Activated CD4-positive, alpha-beta T cell treated with anti-CD3 and anti-CD28 coated beads, Interleukin-2, amount 50 U/mL, for 24 hours (primary cell): ENCODE measurements around the gene DHDDS.
"Not testable (repeated sequence)": the region's sequence is repeated elsewhere in the genome, so short reads cannot be mapped to it uniquely, and the experiment has no call there.

Experiments used
- DNase-seq, 2 donors: peaks; one replicate each; pipeline ENCODE4 v3.0.0-alpha.2; 2020; ENCODE audit warnings: low read depth in 1 of 2, low spot score in 1 of 2

Gene DHDDS

DNA sequence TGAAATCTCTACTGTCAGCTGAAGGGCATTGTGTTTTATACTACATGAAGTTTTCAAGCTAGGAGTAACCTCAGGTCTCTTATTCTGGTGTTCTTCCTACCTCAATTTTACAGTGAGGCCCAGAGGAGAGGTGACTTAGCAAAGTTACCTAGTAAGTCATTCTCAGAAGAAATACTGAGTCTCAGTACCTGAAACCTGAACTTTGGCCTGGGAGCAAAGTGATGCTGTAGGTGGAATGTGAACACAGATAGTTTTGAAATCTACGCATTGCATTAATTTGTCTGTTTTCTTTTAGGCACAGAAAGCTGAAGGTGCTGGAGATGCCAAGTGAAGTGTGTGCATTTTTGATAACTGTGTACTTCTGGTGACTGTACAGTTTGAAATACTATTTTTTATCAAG, 42.7 kb downstream of the DHDDS start:
- no peak for DNase-seq

DNA sequence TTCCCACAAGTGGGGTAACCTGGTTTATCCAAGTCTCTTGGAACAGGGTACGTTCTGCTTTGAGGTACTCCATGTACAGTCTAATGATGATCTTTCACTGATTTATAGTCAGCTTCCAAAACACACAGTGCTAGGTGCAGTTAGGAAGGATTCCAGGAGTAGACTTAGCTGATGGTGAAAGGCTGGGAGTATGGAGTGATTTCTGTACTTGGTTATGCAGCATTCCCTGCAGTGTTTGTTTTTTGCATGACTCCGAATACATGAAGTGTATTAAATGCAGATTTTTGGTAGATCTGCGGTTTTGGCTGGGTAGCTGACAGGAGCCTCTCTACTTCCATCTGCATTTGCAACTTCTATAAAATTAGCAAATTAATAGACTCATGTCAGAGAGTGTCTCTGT, 43.9 kb downstream of the DHDDS start:
- no peak for DNase-seq

DNA sequence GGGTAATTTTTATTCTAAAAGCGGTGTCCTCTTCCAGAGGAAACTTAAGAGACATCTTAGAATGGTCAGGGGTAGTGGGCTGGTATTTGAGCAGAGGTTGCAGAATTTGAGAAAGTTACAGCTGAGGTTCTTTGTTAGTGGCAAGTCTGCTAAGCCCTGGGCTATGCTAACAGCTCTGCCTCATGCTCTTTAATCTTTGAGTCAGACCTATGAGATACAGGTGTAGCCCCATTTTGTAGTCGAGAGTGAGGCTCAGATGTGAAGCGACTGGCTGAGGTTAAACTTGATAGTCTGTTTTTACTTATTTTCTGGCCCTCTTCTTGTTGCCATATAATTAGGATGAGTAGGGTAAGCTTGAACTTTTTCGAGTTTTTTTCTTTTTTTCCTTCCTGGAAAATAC, 44.8 kb downstream of the DHDDS start:
- DNase-seq = no peak

DNA sequence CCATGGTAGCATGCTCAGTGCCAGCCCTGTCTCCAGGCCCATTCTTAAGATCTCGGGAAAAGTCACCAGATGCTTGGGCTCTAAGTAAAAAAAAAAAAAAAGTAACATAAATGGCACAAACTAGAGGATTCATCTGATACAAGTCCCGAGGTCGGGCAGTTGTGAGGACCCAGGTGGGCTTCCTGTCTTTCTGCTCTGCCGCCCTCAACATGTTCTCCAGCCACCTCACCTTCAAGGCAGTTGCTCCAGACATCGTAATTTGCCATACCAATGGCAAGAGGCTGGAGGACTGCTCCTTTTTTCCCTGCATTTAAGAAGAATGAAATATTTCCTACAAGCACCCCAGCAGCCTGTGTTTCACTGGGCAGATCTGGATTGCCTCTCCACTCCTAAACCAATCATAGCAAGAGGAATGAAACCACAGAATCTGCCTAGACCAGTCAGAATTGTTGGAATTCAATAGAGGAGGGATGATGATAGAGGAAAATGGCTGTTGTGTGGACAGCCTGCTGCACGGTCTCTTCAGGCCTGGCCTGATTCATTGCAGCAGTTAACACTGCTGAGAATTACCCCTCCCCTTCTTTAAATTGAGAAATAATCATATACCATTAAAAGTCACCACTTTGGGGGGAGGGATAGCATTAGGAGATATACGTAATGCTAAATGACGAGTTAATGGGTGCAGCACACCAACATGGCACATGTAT, 45.5 kb downstream of the DHDDS start:
- no peak for DNase-seq

DNA sequence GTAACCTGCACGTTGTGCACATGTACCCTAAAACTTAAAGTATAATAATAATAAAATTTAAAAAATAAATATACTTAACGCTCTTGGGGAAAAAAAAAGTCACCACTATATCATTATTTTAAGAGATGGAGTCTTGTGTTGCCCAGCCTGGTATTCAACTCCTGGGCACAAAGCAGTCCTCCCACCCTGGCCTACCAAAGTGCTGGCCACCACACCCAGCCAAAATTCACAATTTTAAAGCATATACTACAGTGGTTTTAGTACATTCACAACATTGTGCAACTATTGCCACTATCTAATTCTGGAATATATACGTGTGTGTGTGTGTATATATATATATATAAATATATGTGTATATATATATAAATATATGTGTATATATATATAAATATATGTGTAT, 46.0 kb downstream of the DHDDS start:
- DNase-seq = no peak

DNA sequence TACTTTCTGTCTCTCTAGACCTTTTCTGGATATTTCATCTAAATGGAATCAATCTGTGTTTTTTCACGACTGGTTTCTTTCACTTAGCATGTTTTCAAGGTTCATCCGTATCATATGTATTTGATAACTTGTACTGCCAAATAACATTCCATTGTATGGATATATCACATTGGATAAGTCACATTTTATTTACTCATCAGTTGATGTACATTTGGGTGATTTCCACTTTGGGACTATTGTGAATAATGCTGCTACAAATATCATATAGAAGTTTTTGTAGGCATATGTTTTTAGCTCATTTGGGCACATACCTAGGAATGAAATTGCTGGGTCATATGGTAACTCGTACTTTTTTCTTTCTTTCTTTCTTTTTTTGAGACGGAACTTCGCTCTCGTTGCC, 46.9 kb downstream of the DHDDS start:
- DNase-seq = no peak

DNA sequence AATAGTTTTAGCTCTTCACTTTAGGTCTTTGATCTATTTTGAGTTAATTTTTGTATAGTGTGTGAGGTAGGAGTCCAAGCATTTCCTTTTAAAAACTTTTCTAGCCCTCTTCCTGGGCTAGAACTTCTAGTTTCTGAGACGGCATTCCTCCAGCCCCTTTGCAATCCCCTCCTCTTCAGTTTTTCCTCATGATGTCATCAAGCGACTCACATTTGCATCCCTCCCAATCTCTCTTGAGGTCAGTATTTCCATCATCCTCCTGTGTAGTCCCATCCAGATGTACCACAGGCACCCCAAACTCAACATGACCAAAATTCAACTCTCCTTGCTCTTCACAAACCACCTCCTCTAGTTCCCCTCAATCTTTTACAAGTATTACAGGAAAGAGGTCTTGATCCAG, 50.8 kb downstream of the DHDDS start:
- no peak for DNase-seq

DNA sequence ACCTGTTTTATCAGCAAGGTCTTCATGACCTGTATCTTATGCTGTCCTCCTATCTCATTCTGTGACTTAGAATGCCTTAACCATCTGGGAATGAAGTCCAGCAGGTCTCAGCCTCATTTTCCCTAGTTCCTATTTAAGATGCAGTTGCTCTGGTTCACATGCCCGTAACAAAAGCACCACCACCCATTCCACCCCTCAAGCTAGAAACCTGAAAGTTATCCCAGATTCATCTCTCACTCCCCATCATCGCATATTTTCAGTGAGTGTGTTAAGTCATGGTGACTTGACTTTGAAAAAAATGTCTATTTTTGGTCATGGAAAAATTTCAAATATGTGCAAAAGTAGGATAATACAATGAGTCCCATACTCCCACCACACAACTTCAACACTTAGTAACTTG, 51.9 kb downstream of the DHDDS start:
- no peak for DNase-seq

DNA sequence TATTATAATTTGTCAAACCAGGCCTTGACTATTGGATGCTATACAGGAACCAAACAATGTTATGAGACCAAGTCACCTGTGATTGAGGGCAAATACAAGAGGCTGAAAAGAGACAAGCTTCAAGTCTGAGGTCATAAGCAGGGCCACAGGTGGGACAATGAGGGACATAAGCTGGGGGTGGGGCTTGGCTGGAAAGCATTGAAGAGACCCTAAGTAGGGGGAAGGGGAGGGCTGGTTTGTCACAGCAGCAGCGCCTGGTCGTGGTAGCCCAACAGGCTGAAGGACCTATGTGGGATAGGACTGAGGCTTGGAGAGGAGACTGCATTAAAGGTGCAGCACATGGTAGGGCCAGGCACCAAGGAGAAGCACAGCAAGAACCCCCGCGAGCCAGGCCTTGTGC, 58.0 kb downstream of the DHDDS start:
- DNase-seq = no peak

DNA sequence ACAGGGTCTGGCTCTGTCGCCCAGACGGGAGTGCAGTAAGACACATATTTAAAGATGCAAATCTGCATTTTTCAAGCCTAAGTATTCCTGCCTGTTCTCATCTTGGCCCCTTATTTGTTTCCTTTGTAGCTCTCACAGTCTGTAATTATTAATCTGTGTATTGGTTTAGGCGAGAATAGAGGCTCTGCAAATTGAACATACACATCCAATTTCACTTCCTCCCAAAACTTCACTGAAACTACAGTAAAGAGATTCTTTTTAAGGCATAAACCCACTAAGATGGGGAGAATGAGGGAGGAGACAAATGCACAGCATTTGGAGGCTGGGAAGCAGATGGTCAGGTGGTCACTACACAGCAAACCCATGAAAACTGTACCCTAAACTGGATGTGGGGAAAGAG, 61.1 kb downstream of the DHDDS start:
- no peak for DNase-seq

DNA sequence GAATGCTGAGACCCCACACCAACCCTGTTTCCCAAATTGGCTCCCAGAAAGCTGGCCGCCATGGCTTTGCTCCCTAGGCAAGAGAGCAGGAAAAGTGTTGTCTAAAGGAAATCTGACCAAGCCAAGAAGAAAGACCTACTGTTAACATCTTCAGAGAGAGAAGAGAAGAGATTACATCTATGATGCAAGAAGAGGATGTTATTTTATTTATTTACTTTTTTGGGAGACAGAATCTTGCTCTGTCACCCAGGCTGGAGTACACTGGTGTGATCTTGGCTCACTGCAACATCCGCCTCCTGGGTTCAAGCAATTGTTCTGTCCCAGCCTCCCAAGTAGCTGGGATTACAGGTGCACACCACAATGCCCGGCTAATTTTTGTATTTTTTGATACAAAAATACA, 61.8 kb downstream of the DHDDS start:
- DNase-seq = no peak

DNA sequence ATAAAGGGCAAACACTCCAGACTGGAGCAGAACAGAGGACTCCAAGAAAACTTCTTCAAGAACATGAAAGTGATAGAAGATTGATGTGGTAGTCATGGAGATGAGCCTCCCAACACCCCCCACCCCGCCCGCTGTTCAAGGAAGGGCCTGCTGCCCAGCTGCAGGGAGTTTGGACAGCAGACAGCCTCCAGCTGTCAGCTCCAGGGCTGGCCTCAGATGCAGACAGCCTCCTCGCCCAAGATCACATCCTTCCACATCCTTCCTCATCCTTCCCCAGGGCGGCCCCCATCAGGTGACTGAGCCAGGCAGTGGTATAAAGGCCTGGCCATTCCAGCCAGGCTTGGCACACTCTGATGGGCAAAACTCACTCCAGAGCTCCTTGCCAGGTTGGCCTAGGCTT, 64.7 kb downstream of the DHDDS start:
- DNase-seq = no peak

DNA sequence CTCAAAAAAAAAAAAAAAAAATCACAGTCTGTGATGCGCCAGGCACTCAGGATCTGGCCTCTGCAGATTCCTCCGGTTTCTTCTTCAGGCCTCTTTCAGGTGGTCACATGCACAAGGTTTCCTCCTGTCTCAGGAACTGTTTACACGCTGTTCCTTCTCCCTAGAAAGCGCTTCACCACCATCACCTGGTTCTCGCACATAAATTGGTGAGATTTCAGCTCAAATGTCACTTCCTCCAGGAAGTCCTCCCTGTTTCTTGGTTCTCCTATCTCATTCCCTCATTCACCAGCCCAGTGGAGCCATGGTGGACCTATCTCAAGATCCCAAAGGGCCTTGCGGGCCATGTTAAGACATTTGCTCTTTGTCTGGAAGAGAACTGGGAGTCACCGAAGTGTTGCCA, 66.8 kb downstream of the DHDDS start:
- no peak for DNase-seq

DNA sequence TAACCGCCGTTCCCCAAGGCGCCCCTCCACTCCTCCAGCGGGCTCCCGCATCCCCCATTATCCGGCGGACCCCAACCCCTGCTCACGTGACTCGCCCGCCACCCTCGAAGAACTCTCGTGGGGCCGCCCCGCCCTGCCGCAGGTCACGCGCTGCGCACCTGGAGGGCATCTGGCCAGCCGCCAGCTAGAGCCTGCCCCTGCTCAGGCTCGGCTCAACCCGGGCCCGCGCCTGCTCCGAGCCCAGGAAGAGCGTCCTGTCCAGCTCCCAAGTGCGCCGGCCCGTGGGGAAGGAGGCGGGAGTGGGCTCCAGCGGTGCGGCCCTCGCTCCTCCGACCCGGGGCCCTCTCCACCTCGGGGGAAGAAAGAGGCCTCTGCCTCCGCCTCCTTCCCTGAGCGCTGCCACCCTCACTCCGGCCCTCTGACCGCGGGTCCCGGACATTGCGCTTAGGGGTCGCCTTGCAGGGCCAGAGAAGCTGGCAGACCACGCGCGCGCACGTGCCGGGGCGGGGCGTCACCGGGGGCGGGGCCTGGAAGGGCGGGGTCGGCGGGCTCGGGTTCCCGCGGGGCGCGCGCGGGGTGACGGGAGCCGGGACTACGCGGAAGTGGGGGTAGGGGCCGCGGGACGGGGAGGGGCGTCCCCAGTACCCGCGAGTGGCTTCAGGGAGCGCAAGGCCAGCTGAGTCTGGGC, 68.5 kb downstream of the DHDDS start:
- peak; percentile 88 to 95 for DNase-seq

DNA sequence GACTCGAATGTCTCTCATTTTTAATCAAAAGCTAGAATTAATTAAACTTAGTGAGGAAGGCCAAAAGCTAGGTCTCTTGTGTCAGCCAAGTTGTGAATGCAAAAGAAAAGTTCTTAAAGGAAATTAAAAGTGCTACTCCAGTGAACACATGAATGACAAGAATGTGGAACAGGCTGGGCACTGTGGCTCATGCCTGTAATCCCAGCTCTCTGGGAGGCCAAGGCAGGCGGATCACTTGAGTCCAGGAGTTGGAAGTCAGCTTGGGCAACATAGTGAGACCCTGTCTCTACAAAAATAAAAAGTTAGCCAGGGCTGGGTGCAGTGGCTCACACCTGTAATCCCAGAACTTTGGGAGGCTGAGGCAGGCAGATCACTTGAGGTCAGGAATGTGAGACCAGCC, 78.6 kb downstream of the DHDDS start:
- not testable (repeated sequence) for DNase-seq

DNA sequence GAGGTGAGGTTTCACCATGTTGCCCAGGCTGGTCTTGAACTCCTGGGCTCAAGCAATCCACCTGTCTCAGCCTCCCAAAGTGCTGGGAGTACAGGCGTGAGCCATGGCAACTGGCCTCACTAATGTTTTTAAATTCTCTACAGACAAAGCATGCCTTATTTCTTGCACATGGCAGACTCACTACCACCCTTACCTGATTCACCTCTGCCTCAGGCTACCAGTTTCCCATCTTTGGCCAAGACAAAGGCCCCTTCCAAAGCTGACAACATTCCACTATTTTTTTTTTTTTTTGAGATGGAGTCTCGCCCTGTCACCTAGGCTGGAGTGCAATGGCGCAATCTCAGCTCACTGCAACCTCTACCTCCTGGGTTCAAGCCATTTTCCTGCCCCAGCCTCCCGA, 83.7 kb downstream of the DHDDS start:
- not testable (repeated sequence) for DNase-seq

DNA sequence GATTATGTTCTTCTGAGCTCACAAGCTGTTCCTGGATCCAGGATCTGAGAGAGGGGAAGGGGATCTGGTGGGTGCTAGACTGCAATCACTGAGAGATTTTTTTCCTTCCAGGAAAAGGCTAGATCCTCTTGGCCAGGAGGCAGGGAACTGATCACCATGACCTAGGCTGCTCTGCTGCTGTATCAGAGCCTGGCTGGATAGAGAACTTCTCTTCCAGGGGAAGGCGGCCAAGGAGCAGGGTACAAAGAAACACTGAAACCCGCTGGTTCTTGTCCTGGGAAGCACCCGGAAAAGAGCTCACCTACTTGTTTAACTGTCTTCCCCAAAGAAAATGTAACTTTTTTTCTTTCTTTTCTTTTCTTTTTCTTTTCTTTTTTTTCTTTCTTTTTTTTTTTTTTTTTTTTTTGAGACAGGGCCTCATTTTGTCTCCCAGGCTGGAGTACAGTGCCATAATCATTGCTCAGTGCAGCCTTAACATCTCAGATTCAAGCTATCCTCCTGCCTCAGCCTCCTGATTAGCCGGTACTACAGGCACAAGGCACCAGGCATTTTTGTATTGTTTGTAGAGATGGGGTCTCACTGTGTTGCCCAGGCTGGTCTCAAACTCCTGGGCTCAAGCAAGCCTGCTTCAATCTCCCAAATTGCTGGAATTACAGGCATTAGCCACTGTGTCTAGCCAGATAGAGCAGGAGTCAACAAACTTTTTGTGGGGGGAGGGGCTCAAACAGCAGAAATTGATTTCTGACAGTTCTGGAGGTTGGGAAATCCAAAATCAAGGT, 85.1 kb downstream of the DHDDS start:
- DNase-seq = no peak

DNA sequence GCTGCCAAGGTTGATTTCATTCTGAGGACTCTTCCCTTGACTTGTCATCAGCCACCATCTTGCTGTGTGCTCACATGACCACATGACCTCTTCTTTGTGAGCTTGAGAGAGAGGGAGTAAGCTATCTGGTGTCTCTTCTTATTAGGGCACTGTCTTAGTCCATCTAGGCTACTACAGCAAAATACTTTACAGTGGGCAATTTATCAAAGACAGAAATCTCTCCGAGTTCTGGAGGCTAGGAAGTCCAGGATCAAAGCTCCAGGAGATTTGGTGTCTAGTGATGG, 85.6 kb downstream of the DHDDS start:
- DNase-seq = no peak

DNA sequence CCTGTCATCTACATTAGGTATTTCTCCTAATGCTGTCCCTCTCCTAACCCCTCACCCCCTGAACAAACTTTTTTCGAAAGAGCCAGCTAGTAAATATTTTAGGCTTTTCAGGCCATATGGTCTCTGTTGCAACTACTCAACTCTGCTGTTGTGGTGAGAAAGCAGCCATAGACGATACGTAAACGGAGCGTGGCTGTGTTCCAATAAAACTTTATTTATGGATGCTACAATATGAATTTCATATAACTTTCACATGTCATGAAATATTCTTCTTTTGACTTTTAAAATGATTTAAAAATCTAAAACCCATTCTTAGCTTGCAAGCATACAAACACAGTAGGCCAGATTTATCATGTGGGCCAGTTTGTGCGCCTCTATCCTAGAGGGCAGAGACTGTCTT, 86.2 kb downstream of the DHDDS start:
- no peak for DNase-seq

DNA sequence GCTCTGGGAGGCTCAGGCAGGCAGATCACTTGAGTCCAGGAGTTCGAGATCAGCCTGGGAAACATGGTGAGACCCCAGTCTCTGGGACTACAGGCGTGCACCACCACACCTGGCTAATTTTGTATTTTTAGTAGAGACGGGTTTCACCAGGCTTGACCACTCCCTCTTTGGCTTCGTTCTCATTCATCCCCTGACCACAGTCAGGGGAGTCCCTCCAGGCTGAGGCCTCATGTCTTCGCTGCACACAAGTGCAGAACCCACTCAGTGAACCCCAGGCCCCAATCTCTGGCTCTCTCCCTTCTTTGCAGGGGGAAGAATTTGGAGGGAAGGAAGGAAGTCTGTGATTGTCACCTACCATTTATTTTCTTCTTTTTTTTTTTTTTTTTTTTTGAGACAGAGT, 88.2 kb downstream of the DHDDS start:
- DNase-seq = no peak
